Caco-2 (cell line): Measurements from ENCODE around the gene MGMT. TPM values are rescaled to one million over a fixed set of nuclear protein-coding genes. Genes with fewer than 3 reads are reported as not detected.

ENCODE experiments used
- BruUV-seq: library from RNA; stranded (reverse); fragments of 400-500 nt; replicated peaks from 2 replicates; lab custom pipeline; 2021; lab: Mats Ljungman, UMichigan
- CTCF ChIA-PET: fragments of 300-600 bp; sonication (Branson Sonifier 250); formaldehyde crosslinking; loops from one replicate; lab custom pipeline; 2022; ENCODE audit warnings: antibody characterized with exemption; lab: Charles Lee
- POLR2A ChIA-PET: fragments of 300-600 bp; sonication (Branson Sonifier 250); formaldehyde crosslinking; loops from one replicate; lab custom pipeline; 2022; ENCODE audit warnings: antibody characterized with exemption; lab: Charles Lee
- DNase-seq, 2 experiments: peaks; one replicate each; pipeline versions ENCODE4 v3.0.0 to v3.0.0-alpha.2; 2020 to 2022
- H3K27me3 ChIP-seq: replicated peaks from 2 replicates; pipeline ENCODE4 v1.6.0; 2011; ENCODE audit warnings: low read length; ENCODE audit not compliant: control insufficient read depth, insufficient read depth
- H3K36me3 ChIP-seq: 2 replicates; pipeline ENCODE4 v1.5.1; 2011; ENCODE audit warnings: low read length; ENCODE audit not compliant: control insufficient read depth, insufficient read depth
- H3K4me1 ChIP-seq: fragments of 250-450 bp; sonication (Bioruptor Pico); 2 replicates; pipeline ENCODE4 v1.5.1; 2020; ENCODE audit warnings: mild to moderate bottlenecking
- H3K4me3 ChIP-seq: 2 replicates; pipeline ENCODE4 v1.5.1; 2011; ENCODE audit warnings: low read depth, mild to moderate bottlenecking, control low read depth, low read length
- H3K9me3 ChIP-seq: fragments of 250-450 bp; sonication (Bioruptor Pico); 2 replicates; pipeline ENCODE4 v1.5.1; 2020; ENCODE audit warnings: mild to moderate bottlenecking, moderate library complexity
- H3K27ac Mint-ChIP-seq: one replicate; pipeline ENCODE4 v1.8.0; 2022; ENCODE audit warnings: mixed read lengths; ENCODE audit not compliant: unreplicated experiment
- H3K27me3 Mint-ChIP-seq: one replicate; pipeline ENCODE4 v1.8.0; 2022; ENCODE audit warnings: mixed read lengths; ENCODE audit not compliant: insufficient read depth, unreplicated experiment
- H3K36me3 Mint-ChIP-seq: one replicate; pipeline ENCODE4 v1.8.0; 2022; ENCODE audit warnings: mild to moderate bottlenecking, mixed read lengths; ENCODE audit not compliant: insufficient read depth, unreplicated experiment
- H3K4me1 Mint-ChIP-seq: one replicate; pipeline ENCODE4 v1.8.0; 2022; ENCODE audit warnings: low read depth, mixed read lengths; ENCODE audit not compliant: unreplicated experiment
- H3K4me3 Mint-ChIP-seq: one replicate; pipeline ENCODE4 v1.8.0; 2022; ENCODE audit warnings: mild to moderate bottlenecking, moderate library complexity, mixed read lengths; ENCODE audit not compliant: unreplicated experiment
- H3K9me3 Mint-ChIP-seq: one replicate; pipeline ENCODE4 v1.8.0; 2022; ENCODE audit warnings: mixed read lengths; ENCODE audit not compliant: unreplicated experiment
- CTCF ChIP-seq, 2 experiments: fragments of 200-600 bp in 1 of 2; IDR thresholded peaks; 1 replicate in 1 of 2; 2 replicates in 1 of 2; pipeline versions ENCODE4 v1.5.1 to v1.8.0; 2011 to 2022; ENCODE audit warnings: antibody characterized with exemption in 1 of 2, control low read depth in 1 of 2, inconsistent platforms in 1 of 2, low read depth in 1 of 2, low read length in 1 of 2, mild to moderate bottlenecking in 1 of 2, moderate library complexity in 1 of 2; ENCODE audit not compliant: insufficient read depth in 1 of 2, severe bottlenecking in 1 of 2, unreplicated experiment in 1 of 2
- intact Hi-C: fragments of 100-400 bp; cut with micrococcal nuclease; formaldehyde crosslinking; loops from one replicate; pipeline ENCODE4 v1.10.0; 2022; ENCODE audit not compliant: unreplicated experiment
- total RNA-seq: library from RNA; stranded (reverse); gene quantifications from 2 replicates; pipeline ENCODE4 v1.2.3, GENCODE V29; 2022

The MGMT gene
- total RNA-seq, 1 experiment from 2014 or later: 57.0 TPM

GRCh38 chr10:129725890-129726631 lies 259.0 kb downstream of the MGMT start:
- H3K27me3 Mint-ChIP-seq: no peaks in the 10 kb centered on the region
- Histone ChIP-seq H3K27me3 (no peaks in the 10 kb centered on the region), H3K9me3 (peaks cover 1% of the 10 kb centered on the region; the same call in 1 of the 2 replicates), H3K36me3 (no peaks in the 10 kb centered on the region), H3K4me3 (no peak overlapping the region), H3K4me1 (no peaks in the 10 kb centered on the region)
- H3K4me1 Mint-ChIP-seq: no peaks in the 10 kb centered on the region
- intact Hi-C loops: no loop called here
- no peak overlapping the region for H3K4me3 Mint-ChIP-seq
- H3K9me3 Mint-ChIP-seq: no peaks in the 10 kb centered on the region
- no TSS peak for BruUV-seq
- ChIA-PET POLR2A (no interaction called here), CTCF (no interaction called here)
- no peak overlapping the region for H3K27ac Mint-ChIP-seq
- TF ChIP-seq CTCF (IDR thresholded peaks at IDR 0.05; ENCODE audit: insufficient read depth in 1 of 2, low read depth in 1 of 2, low read length in 1 of 2, severe bottlenecking in 1 of 2, unreplicated experiment in 1 of 2): no peak
- peaks cover 14% of the 10 kb centered on the region for H3K36me3 Mint-ChIP-seq
- no peak for DNase-seq

- DNase-seq: no peak
- intact Hi-C loops: no loop called here
- Histone ChIP-seq H3K4me1 (no peaks in the 10 kb centered on the region), H3K27me3 (no peaks in the 10 kb centered on the region), H3K9me3 (no peaks in the 10 kb centered on the region), H3K36me3 (no peaks in the 10 kb centered on the region), H3K4me3 (no peak overlapping the region)
- no peak overlapping the region for H3K27ac Mint-ChIP-seq
- peaks cover 14% of the 10 kb centered on the region for H3K36me3 Mint-ChIP-seq
- no peaks in the 10 kb centered on the region for H3K27me3 Mint-ChIP-seq
- ChIA-PET CTCF (no interaction called here), POLR2A (no interaction called here)
- H3K4me1 Mint-ChIP-seq: no peaks in the 10 kb centered on the region
- H3K4me3 Mint-ChIP-seq: no peak overlapping the region
- no peak for TF ChIP-seq CTCF (IDR thresholded peaks at IDR 0.05; ENCODE audit: insufficient read depth in 1 of 2, low read depth in 1 of 2, low read length in 1 of 2, severe bottlenecking in 1 of 2, unreplicated experiment in 1 of 2)
- H3K9me3 Mint-ChIP-seq: no peaks in the 10 kb centered on the region
- no TSS peak for BruUV-seq
Observed at GRCh38 chr10:129727071-129727470, 260.0 kb downstream of the MGMT start.

- H3K9me3 ChIP-seq: no peaks in the 10 kb centered on the region
- no peaks in the 10 kb centered on the region for H3K27me3 ChIP-seq
- H3K4me3 Mint-ChIP-seq: no peak overlapping the region
- no peak overlapping the region for H3K4me3 ChIP-seq
- H3K36me3 ChIP-seq: no peaks in the 10 kb centered on the region
- DNase-seq: no peak
- no TSS peak for BruUV-seq
- H3K27me3 Mint-ChIP-seq: no peaks in the 10 kb centered on the region
- H3K9me3 Mint-ChIP-seq: no peaks in the 10 kb centered on the region
- no peak for TF ChIP-seq CTCF (IDR thresholded peaks at IDR 0.05; ENCODE audit: insufficient read depth in 1 of 2, low read depth in 1 of 2, low read length in 1 of 2, severe bottlenecking in 1 of 2, unreplicated experiment in 1 of 2)
- H3K27ac Mint-ChIP-seq: no peak overlapping the region
- H3K4me1 Mint-ChIP-seq: no peaks in the 10 kb centered on the region
- intact Hi-C loops: no loop called here
- peaks cover 14% of the 10 kb centered on the region for H3K36me3 Mint-ChIP-seq
- POLR2A ChIA-PET: no interaction called here
- H3K4me1 ChIP-seq: no peaks in the 10 kb centered on the region
- CTCF ChIA-PET: no interaction called here
Observed at GRCh38 chr10:129727495-129727894, 260.5 kb downstream of the MGMT start.
